ENCODE measurements around the gene CATSPERB. TPM values are rescaled to one million over a fixed set of nuclear protein-coding genes. Genes with fewer than 3 reads are reported as not detected.

Gene CATSPERB
- total and polyA plus RNA-seq, 2 experiments from 2014 or later = 0.27 to 0.38 TPM

GRCh38 chr14:91719839-91720238 is 12.0 kb downstream of the CATSPERB start:
- DNase-seq (ENCODE audit: low spot score) (no peak), ATAC-seq (no peak)
- Histone ChIP-seq H3K27ac (ENCODE audit: low read depth) (no peak overlapping the region), H2AFZ (no peak overlapping the region), H3K79me2 (replicated peaks; ENCODE audit: insufficient read depth) (no peaks in the 10 kb centered on the region), H3K4me2 (no peak overlapping the region), H4K20me1 (replicated peaks; ENCODE audit: insufficient read depth) (no peaks in the 10 kb centered on the region), H3K27me3 (ENCODE audit: insufficient read depth) (no peaks in the 10 kb centered on the region), H3K4me3 (no peak overlapping the region), H3K9me2 (ENCODE audit: insufficient read depth) (no peaks in the 10 kb centered on the region), H3K4me1 (ENCODE audit: insufficient read depth) (no peaks in the 10 kb centered on the region), H3K36me3 (ENCODE audit: insufficient read depth) (no peaks in the 10 kb centered on the region), H3F3A (replicated peaks; ENCODE audit: low read depth) (no peaks in the 10 kb centered on the region)
- Mint-ChIP-seq H3K27ac (no peak overlapping the region), H3K9me3 (no peaks in the 10 kb centered on the region), H3K4me3 (no peak overlapping the region), H3K27me3 (ENCODE audit: insufficient read depth, low read depth, poor library complexity) (no peaks in the 10 kb centered on the region), H3K4me1 (no peaks in the 10 kb centered on the region), H3K36me3 (ENCODE audit: low read depth) (no peaks in the 10 kb centered on the region)
- TF ChIP-seq CREB1 (CRISPR knock-in tag; IDR thresholded peaks at IDR 0.05; ENCODE audit: low read depth) (no peak), POLR2AphosphoS5 (IDR thresholded peaks at IDR 0.05; ENCODE audit: low read depth) (no peak), JUNB (IDR thresholded peaks at IDR 0.05; ENCODE audit: unreplicated experiment) (no peak), ZNF114 (CRISPR knock-in tag; IDR thresholded peaks at IDR 0.05) (no peak), EZH2 (IDR thresholded peaks at IDR 0.05; ENCODE audit: low read depth, unreplicated experiment) (no peak), ZNF331 (CRISPR knock-in tag; IDR thresholded peaks at IDR 0.05; ENCODE audit: low read depth) (no peak), EZH2phosphoT487 (IDR thresholded peaks at IDR 0.05; ENCODE audit: unreplicated experiment) (no peak), REST (IDR thresholded peaks at IDR 0.05; ENCODE audit: unreplicated experiment) (no peak), NANOG (IDR thresholded peaks at IDR 0.05; ENCODE audit: borderline replicate concordance) (no peak), ETS1 (IDR thresholded peaks at IDR 0.05) (no peak), STAT1 (IDR thresholded peaks at IDR 0.05; ENCODE audit: unreplicated experiment) (no peak)
- TF ChIP-seq, protein P1, sequence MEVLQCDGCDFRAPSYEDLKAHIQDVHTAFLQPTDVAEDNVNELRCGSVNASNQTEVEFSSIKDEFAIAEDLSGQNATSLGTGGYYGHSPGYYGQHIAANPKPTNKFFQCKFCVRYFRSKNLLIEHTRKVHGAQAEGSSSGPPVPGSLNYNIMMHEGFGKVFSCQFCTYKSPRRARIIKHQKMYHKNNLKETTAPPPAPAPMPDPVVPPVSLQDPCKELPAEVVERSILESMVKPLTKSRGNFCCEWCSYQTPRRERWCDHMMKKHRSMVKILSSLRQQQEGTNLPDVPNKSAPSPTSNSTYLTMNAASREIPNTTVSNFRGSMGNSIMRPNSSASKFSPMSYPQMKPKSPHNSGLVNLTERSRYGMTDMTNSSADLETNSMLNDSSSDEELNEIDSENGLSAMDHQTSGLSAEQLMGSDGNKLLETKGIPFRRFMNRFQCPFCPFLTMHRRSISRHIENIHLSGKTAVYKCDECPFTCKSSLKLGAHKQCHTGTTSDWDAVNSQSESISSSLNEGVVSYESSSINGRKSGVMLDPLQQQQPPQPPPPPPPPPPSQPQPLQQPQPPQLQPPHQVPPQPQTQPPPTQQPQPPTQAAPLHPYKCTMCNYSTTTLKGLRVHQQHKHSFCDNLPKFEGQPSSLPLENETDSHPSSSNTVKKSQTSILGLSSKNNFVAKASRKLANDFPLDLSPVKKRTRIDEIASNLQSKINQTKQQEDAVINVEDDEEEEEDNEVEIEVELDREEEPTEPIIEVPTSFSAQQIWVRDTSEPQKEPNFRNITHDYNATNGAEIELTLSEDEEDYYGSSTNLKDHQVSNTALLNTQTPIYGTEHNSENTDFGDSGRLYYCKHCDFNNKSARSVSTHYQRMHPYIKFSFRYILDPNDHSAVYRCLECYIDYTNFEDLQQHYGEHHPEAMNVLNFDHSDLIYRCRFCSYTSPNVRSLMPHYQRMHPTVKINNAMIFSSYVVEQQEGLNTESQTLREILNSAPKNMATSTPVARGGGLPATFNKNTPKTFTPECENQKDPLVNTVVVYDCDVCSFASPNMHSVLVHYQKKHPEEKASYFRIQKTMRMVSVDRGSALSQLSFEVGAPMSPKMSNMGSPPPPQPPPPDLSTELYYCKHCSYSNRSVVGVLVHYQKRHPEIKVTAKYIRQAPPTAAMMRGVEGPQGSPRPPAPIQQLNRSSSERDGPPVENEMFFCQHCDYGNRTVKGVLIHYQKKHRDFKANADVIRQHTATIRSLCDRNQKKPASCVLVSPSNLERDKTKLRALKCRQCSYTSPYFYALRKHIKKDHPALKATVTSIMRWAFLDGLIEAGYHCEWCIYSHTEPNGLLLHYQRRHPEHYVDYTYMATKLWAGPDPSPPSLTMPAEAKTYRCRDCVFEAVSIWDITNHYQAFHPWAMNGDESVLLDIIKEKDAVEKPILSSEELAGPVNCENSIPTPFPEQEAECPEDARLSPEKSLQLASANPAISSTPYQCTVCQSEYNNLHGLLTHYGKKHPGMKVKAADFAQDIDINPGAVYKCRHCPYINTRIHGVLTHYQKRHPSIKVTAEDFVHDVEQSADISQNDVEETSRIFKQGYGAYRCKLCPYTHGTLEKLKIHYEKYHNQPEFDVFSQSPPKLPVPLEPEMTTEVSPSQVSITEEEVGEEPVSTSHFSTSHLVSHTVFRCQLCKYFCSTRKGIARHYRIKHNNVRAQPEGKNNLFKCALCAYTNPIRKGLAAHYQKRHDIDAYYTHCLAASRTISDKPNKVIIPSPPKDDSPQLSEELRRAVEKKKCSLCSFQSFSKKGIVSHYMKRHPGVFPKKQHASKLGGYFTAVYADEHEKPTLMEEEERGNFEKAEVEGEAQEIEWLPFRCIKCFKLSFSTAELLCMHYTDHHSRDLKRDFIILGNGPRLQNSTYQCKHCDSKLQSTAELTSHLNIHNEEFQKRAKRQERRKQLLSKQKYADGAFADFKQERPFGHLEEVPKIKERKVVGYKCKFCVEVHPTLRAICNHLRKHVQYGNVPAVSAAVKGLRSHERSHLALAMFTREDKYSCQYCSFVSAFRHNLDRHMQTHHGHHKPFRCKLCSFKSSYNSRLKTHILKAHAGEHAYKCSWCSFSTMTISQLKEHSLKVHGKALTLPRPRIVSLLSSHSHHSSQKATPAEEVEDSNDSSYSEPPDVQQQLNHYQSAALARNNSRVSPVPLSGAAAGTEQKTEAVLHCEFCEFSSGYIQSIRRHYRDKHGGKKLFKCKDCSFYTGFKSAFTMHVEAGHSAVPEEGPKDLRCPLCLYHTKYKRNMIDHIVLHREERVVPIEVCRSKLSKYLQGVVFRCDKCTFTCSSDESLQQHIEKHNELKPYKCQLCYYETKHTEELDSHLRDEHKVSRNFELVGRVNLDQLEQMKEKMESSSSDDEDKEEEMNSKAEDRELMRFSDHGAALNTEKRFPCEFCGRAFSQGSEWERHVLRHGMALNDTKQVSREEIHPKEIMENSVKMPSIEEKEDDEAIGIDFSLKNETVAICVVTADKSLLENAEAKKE (CRISPR knock-in tag; IDR thresholded peaks at IDR 0.05) = no peak
- TF ChIP-seq, protein P2, sequence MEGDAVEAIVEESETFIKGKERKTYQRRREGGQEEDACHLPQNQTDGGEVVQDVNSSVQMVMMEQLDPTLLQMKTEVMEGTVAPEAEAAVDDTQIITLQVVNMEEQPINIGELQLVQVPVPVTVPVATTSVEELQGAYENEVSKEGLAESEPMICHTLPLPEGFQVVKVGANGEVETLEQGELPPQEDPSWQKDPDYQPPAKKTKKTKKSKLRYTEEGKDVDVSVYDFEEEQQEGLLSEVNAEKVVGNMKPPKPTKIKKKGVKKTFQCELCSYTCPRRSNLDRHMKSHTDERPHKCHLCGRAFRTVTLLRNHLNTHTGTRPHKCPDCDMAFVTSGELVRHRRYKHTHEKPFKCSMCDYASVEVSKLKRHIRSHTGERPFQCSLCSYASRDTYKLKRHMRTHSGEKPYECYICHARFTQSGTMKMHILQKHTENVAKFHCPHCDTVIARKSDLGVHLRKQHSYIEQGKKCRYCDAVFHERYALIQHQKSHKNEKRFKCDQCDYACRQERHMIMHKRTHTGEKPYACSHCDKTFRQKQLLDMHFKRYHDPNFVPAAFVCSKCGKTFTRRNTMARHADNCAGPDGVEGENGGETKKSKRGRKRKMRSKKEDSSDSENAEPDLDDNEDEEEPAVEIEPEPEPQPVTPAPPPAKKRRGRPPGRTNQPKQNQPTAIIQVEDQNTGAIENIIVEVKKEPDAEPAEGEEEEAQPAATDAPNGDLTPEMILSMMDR (conservative IDR thresholded peaks at IDR 0.05; ENCODE audit: low read depth in 2 of 2) = no peak

All from GM23338 (cell line).